ENCODE results near the gene BTD. TPM values are rescaled to one million over a fixed set of nuclear protein-coding genes. Genes with fewer than 3 reads are reported as not detected.

Gene BTD
- total RNA-seq, 1 experiment from 2014 or later, result 6.4 TPM

DNA sequence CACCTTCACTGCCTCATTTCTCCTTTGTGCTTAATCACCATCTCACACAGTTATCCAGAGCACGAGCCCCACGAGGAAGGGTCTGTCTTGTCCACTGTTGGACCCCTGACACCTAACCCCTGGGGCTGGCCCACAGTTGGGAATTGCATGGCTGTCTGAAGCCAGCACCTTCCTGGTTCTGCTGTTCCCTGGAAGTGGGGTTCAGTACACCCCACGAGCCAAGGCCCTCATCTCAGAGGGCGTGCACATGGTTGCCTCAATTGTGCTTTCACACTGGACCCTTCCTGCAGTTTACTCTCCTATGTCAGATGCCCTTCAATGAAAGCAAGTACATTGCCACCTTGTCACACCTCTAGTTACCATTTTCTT, 30.7 kb downstream of the BTD start:
- in situ Hi-C loops (cut with HindIII; ENCODE audit: low pct_unique_long_range_greater_than_20kb, low sequenced_read_pairs), result no loop called here
- no peak for DNase-seq (ENCODE audit: low read depth)

DNA sequence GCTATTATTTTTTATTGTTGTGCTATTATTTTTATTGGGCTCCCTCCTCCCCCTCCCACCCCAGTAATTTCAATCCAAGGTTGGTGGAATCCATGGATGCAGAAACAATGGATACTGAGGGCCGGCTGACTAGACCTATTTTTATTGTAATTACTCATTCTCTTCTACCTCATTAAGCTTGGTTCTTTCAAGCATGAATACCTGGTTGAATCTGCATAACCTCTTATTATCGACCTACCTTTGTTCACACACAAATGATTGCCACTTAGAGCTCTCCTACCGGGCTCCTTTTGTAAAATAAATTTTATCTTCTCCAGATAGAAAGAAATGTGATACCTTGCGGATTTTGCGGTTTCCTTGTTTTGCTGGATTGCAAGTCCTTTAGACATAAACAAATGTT, 31.6 kb downstream of the BTD start:
- in situ Hi-C loops (cut with HindIII; ENCODE audit: low pct_unique_long_range_greater_than_20kb, low sequenced_read_pairs), result no loop called here
- DNase-seq (ENCODE audit: low read depth), result no peak

DNA sequence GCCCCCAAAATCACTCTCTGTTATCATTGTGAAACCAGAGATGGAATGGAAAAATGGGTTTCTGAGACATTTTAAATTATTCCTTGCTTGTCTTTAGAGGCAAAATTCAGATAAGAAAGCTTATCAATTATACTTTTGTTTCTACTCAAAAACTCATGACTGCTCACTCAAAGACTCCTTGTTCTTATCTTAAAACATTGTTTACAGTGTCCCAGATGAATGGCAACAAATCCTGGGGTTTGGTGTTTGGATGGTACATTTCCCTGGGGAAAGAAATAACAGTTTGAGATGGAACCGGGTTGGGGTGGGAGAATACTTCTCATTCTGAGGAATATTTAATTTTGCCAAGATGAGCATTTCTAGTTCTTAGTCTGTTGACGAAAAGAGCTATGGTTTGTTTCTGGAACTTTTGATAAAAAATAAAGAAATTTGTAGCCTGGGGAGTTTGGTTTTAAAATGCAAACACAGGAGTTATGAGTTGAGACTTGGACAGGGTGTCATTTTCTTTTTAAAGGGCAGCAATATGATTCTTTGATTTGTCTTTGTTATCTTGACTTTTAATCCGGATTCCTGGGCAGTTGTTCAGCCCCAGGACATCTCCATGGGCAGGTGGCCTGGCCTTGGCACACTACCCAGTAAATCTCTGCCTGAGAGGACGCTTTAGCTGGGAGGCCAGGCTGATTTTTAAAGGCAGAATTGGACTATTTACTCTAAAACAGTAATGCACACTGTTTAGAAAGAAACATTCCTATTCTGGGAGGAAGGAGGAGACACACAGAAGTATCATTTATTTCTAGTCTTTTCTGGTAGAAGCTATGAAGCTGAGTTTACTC, 32.4 kb downstream of the BTD start:
- in situ Hi-C loops (cut with HindIII; ENCODE audit: low pct_unique_long_range_greater_than_20kb, low sequenced_read_pairs), result no loop called here
- DNase-seq (ENCODE audit: low read depth), result no peak

DNA sequence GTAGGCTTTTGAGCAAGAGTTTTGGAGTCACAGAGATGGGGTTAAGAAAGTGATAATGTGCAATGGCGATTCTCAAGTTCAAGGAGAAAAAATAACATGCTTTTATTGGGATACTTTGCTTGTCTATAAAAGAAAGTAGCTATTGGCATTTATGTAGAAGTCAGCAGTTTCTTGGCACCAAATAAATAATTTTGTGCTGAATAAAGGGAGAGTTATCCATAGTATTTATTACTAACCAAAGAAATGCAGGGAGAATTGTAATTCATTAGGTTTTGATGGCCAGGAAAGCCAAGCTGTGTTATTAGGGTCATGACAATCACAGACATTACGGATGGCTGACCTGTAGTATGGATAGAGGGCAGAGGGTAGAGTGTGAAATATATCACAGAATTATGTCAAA, 33.1 kb downstream of the BTD start:
- DNase-seq (ENCODE audit: low read depth), result no peak
- in situ Hi-C loops (cut with HindIII; ENCODE audit: low pct_unique_long_range_greater_than_20kb, low sequenced_read_pairs), result no loop called here

DNA sequence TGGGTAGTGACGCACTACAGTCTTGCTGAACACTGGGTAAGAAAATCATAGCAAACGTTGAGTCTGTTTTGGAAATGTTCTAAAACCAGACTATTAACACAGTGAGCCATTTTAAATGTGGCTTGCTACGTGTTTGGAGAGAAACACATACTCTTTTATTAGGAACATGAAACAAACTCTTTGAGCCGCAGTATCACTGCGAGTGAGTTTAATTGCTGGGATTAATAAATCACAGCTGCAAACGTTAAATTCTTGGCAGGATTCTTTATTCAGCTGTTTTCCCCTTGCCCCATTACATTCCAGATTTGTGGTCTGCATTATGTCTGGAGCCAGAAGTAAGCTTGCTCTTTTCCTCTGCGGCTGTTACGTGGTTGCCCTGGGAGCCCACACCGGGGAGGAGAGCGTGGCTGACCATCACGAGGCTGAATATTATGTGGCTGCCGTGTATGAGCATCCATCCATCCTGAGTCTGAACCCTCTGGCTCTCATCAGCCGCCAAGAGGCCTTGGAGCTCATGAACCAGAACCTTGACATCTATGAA, 33.6 kb downstream of the BTD start:
- no peak for DNase-seq (ENCODE audit: low read depth)
- in situ Hi-C loops (cut with HindIII; ENCODE audit: low pct_unique_long_range_greater_than_20kb, low sequenced_read_pairs), result no loop called here

DNA sequence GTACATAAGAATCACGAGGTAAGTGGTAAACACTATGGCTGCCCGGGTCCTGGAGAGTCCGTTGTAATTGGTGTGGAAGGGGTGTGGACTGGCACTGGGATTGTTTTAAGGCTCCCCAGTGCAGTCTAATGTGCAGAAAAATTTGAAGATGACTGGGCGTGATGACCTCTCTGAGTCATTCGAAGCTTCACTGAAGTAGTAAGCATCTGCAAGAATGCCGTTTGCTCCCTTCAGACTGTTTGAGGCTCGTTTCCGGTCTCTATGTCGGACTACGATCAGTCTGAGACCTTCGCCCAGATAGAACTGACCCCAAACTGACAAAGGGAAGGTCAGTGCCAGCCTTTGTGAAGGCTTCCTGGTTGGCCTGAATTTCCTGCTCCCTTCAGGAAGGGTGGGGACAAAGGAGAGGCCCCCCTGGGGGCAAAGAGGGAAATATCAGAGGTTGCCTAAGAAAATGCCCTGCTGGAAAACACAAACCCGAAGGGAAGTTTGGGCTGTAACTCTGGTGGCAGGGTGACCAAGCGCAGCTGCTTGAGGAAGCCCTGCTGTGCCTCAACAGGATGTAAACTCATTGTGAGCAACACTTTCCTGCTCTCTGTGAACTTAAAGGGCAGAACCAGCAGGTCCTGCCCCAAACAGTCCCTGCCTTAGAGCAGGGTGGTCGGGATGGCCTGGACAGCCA, 34.6 kb downstream of the BTD start:
- in situ Hi-C loops (cut with HindIII; ENCODE audit: low pct_unique_long_range_greater_than_20kb, low sequenced_read_pairs), result no loop called here
- DNase-seq (ENCODE audit: low read depth), result peak; percentile 59

DNA sequence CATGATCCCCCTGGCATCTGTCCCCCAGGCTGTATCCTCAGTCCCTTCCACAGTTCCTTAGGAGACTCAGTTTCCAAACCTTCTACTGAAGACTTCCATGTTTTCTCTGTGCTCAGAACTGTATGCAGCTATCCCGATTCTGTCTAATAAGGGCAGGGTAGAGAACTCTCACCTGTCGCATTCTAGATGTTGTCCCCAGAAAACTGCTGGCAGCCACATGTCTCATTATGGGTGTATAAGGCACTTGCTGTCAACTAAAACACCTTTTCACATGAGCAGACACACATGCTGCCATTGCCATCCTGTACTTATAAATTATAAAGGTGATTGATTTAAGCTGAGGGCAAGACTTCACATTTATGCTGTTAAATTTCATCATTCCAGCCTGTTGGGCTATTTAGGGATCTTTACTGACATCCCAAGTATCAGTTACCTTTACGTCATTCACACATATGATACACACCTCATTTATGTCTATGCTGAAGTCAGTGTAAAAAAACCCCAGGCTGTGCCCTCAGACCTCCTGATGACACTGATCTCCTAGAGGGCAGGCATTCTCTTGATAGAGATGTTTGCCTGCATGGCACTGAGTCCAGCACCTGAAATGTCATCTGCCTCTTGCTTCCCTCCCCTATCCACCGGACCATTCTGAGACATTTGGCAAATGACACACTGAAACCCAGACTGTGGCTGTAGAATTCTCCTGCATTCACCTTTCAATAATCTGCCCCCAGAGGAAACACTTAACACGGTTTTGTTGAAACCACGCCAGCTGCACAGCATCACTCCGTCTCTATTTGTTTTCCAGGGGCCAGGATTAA, 35.8 kb downstream of the BTD start:
- no peak for DNase-seq (ENCODE audit: low read depth)
- in situ Hi-C loops (cut with HindIII; ENCODE audit: low pct_unique_long_range_greater_than_20kb, low sequenced_read_pairs), result no loop called here

DNA sequence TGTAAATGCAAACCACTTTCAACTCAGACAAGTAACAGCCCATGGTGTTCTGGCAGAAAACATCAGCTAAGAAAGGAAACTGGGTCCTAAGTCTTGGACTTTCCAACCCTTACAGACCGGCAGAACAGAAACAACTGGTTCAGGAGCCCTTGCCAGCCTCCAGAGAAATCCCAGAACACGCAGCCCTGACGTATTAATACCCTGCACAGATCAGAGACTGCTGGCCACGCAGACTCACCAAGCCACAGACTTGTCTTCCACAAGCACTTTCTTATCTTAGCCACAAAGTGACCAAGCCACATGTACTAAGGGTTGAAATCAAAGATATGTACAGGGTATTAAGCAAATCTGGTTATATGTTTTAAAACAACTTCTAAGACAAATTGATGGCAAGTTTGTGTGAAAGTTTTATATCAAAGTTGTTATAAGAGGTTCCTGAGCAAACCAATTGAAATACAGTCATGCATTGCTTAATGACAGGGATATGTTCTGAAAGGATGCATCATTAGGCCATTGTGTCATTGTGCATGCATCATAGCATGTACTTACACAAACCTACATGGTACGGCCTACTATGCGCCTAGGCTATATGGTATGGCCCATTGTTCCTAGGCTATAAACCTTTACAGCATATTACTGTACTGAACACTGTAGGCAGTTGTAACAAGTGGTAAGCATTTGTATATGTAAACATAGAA, 36.8 kb downstream of the BTD start:
- in situ Hi-C loops (cut with HindIII; ENCODE audit: low pct_unique_long_range_greater_than_20kb, low sequenced_read_pairs), result no loop called here
- DNase-seq (ENCODE audit: low read depth), result no peak

DNA sequence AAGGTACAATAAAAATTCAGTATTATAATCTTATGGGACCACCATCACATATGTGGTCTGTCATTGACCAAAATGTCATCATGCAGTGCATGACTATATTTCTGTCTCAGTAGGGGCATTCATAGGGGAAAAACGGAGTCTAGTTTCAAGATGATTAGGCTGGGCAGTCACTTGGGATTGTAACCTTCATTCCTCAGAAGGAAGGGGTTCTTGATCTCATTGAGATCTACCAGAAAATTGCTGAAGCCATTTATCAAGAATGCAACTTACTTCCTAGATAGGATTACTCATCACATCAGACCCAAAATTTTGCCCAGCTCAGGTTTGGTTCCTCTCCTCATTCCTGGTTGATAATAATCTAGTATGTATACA, 37.3 kb downstream of the BTD start:
- DNase-seq (ENCODE audit: low read depth), result no peak
- in situ Hi-C loops (cut with HindIII; ENCODE audit: low pct_unique_long_range_greater_than_20kb, low sequenced_read_pairs), result no loop called here

DNA sequence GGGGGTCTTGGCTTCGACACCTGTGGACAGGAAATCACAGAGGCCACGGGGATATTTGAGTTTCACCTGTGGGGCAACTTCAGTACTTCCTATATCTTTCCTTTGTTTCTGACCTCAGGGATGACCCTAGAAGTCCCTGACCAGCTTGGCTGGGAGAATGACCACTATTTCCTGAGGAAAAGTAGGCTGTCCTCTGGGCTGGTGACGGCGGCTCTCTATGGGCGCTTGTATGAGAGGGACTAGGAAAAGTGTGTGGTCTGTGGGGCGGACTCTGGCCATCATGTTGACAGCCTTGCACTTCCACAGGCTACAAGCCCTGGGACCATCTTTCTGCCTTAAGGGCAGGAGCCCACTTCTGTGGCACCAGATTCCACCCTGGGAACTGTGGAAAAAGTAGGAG, 43.7 kb downstream of the BTD start:
- no peak for DNase-seq (ENCODE audit: low read depth)
- in situ Hi-C loops (cut with HindIII; ENCODE audit: low pct_unique_long_range_greater_than_20kb, low sequenced_read_pairs), result no loop called here

DNA sequence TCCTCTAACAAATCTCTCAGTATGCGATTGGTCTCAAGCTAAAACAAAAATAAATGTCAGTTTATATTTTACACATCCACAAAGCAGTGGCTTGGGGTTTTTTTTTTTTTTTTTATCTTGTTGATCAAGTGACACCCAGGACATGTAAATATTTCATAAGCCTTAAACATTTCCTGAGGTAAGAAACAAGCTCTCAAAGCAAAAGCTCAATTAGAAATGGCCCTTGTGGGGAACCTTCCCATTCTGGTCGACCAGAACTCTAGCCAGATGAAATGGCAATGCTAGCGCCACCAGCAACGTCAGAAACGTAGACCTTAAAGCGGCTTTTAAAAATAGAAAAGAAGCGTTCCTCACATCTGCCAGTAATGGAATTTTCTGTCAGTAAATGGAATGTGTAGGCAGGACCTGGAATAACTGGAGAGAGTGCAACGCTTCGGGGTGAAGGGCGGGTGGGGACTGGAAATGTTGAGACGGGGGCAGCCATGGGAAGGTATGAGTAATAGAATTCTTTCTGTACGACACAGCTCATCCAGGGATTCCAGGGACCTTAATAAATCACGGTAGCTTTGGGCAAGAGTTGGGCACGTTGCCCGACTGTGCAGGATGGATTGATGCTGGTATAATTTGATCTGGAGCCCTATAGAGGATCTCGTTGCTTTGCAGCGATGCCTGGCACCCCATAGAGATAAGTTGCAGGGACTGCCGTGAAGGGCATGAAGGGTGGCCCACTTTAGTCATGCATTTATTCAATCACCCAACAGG, 44.4 kb downstream of the BTD start:
- in situ Hi-C loops (cut with HindIII; ENCODE audit: low pct_unique_long_range_greater_than_20kb, low sequenced_read_pairs), result no loop called here
- peak; percentile 77 for DNase-seq (ENCODE audit: low read depth)

DNA sequence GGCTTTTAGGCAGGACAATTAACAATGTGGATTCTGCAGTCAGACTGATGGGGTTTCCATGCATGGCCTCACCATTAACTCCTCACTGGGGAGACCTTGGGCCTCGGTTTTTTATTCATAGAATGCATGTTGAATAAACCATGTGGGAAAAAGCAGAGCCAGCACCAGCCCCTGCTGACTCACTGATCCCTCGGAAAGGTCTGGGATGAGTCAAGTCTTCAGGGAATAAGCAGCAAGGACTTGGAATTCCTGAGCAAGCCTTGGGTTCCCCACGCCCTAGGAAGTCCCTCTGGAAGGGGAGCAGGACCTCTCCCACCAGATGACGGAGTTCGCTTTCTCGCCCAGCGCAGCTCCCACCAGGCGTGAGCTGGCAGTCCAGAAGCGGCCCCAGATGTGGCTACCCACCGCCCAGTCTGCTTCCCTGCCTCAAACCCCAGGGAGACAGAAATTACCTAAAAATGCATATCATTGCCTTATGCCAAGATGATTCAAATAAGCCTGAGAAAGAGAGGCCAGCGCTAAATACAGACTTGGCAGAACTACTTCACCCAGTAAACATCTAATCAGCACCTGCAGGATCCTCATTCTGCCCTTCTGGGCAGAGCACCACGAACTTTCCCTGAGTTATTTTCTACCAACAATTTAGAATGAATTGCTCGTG, 45.4 kb downstream of the BTD start:
- peak; percentile 82 for DNase-seq (ENCODE audit: low read depth)
- in situ Hi-C loops (cut with HindIII; ENCODE audit: low pct_unique_long_range_greater_than_20kb, low sequenced_read_pairs), result no loop called here

DNA sequence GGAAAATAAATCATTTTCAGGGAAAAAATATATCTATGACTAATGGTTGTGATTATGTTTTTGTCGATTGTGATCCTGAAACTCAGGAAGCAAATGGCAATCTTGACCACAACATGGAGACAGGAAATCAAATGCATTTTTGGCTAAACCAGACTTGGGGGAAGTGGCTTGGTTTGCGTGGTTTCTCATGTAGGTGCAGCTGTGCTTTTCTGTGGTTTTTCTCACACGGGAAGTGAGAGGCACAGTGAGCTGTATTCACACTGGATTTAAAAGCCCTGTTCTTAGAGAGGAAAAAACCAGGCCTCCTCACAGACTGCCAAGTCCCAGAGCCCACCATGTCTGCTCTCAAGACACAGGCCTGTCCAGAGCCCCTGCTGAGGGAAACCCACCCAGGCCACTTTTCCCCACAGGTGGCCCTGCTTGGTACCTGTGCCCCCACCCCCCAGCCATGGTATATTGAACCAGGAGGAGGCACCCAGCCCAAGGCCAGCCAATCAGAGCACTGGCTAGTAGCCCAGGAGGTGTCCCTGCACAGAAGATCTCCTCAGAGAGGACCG, 46.1 kb downstream of the BTD start:
- DNase-seq (ENCODE audit: low read depth), result no peak
- in situ Hi-C loops (cut with HindIII; ENCODE audit: low pct_unique_long_range_greater_than_20kb, low sequenced_read_pairs), result no loop called here

DNA sequence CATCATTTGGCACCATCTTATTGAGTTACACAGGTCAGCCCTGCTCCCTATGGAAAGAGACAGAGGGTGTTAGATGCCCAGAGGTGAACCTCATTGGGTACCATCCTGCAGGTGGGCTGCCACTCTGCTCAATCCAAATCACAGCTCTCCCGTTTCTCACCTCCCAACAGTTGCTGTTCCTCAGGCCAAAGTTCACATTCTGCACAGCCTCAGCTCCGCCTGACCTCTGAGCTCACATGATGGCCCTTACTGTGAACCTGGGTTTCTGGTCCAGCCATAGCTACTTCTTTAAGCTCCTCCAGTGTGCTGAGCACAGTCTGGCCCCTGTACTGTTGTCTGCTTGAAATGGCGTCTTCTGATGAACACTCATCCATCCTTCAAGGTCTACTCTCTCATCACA, 47.8 kb downstream of the BTD start:
- no peak for DNase-seq (ENCODE audit: low read depth)
- in situ Hi-C loops (cut with HindIII; ENCODE audit: low pct_unique_long_range_greater_than_20kb, low sequenced_read_pairs), result no loop called here

DNA sequence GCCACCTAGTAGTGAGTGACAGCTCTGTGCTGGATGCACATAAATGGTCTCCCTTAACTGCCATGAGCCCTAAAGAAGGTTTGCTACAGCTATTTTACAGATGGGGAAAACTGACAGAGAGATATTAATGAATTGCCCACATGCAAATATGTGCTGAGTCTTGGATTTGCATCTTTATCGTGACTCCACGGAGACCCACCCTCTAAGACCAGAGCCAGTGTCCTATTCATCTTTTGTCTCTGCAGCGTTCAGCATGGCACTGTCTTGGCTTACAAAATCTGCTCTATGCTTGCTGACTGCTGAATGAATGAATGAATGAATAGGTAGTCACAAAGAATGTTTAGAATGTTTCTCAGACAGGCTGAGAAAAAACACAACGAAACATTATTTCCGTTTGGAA, 48.3 kb downstream of the BTD start:
- no peak for DNase-seq (ENCODE audit: low read depth)
- in situ Hi-C loops (cut with HindIII; ENCODE audit: low pct_unique_long_range_greater_than_20kb, low sequenced_read_pairs), result no loop called here

DNA sequence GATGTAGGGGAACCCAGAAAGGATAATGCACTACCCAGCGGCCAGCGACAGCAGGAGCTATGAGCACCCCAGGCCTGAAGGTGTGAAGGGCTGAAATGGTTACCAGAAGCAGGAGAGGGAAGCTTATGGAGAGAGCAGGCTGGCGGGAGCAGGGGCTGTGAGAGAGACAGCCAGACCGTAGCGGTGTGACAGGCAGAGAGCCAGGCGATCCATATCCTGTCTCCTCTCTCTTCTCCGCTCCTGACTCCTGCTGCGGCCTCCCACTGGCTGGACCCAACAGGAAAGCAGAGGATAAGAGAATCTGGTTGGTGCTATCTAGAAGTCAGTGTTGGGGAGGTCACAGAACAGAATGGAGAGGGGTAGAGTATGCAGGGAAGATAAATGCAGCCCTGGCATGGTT, 49.9 kb downstream of the BTD start:
- in situ Hi-C loops (cut with HindIII; ENCODE audit: low pct_unique_long_range_greater_than_20kb, low sequenced_read_pairs), result no loop called here
- DNase-seq (ENCODE audit: low read depth), result no peak

DNA sequence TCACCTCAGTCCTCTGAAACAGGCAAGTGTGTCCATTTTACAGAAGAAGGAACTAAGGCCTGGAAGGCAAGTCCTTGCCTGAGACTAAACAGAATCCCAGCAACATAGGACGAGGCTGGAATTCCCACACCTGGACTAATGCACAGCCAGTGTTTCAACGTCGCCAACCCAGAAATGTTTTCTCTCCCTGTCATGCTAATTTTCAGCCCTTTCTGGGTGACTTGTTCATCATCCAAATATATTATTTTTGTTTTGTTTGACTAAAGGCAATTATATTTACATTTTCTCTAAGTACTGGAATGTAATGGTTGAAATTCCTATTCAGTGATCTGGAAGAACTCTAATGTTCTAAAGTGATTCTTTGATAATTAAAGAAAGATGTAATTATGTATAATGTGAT, 51.8 kb downstream of the BTD start:
- in situ Hi-C loops (cut with HindIII; ENCODE audit: low pct_unique_long_range_greater_than_20kb, low sequenced_read_pairs), result no loop called here
- no peak for DNase-seq (ENCODE audit: low read depth)
